ENCODE results near the gene HBP1. TPM values are rescaled to one million over a fixed set of nuclear protein-coding genes. Genes with fewer than 3 reads are reported as not detected.
A peak's percentile ranks its signal among the peaks of the same experiment; 100 is the strongest.
"Not testable (repeated sequence)": the region's sequence is repeated elsewhere in the genome, so short reads cannot be mapped to it uniquely, and the experiment has no call there.

Gene HBP1, protein sequence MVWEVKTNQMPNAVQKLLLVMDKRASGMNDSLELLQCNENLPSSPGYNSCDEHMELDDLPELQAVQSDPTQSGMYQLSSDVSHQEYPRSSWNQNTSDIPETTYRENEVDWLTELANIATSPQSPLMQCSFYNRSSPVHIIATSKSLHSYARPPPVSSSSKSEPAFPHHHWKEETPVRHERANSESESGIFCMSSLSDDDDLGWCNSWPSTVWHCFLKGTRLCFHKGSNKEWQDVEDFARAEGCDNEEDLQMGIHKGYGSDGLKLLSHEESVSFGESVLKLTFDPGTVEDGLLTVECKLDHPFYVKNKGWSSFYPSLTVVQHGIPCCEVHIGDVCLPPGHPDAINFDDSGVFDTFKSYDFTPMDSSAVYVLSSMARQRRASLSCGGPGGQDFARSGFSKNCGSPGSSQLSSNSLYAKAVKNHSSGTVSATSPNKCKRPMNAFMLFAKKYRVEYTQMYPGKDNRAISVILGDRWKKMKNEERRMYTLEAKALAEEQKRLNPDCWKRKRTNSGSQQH
- total RNA-seq, result 10 to 100 TPM; 19.4 to 19.7 TPM

- DNase-seq, result peak; percentile 95
- H3K36me3 Mint-ChIP-seq, result peaks cover 14% of the 10 kb centered on the region
- H3K27me3 Mint-ChIP-seq, result peaks cover 4% of the 10 kb centered on the region
- H3K9me3 Mint-ChIP-seq, result no peaks in the 10 kb centered on the region
- H3K27ac Mint-ChIP-seq, result peak within 1 kb of the TSS; percentile 99
- H3K4me3 Mint-ChIP-seq, result peak within 1 kb of the TSS; percentile 99
- H3K4me1 Mint-ChIP-seq, result peaks cover 25% of the 10 kb centered on the region
Observed at GRCh38 chr7:107168233-107169119, at the start of gene HBP1. Gene HBP1, plus strand, starts transcription at chr7:107169003. Its CDS starts 10,891 bp downstream, at chr7:107179894.

DNA sequence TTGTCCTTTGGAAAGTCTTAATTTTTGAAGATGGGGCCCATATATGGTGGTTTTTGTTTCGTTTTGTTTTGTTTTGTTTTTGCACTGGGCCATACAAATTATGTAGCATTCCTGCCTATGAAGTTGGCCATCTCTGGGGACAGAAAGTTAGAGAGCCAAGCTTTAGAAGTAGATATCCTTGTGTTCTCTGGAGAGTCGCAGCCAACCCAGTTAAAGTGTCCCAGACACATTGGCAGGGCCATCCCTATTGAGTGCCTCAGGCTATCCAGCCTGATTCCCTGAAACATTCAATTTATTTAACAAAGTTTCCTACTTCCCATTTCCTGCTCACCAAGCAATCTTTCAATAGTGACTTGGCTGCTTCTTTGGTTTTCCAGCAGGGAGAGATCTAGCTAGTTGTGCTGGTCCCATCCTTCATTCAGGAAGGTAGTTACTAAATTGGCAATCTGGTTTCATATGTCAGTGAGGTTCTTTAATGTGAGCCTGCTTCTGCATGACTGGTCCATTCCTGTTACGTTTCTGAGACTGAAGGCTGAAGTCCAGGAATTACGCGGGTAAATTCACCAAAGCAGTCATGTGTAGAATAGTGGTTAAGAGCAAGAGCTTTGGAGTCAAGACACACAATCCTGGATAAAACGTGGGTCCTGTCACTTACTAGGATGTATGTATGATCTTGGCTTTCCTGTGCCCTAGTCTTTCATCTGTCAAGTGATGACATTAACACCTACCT is 49.3 kb upstream of the HBP1 start:
- H3K36me3 Mint-ChIP-seq, result no peaks in the 10 kb centered on the region
- no peaks in the 10 kb centered on the region for H3K9me3 Mint-ChIP-seq
- H3K27me3 Mint-ChIP-seq, result no peaks in the 10 kb centered on the region
- peaks cover 4% of the 10 kb centered on the region for H3K4me1 Mint-ChIP-seq
- no peak overlapping the region for H3K4me3 Mint-ChIP-seq
- no peak for DNase-seq
- H3K27ac Mint-ChIP-seq, result no peak overlapping the region

DNA sequence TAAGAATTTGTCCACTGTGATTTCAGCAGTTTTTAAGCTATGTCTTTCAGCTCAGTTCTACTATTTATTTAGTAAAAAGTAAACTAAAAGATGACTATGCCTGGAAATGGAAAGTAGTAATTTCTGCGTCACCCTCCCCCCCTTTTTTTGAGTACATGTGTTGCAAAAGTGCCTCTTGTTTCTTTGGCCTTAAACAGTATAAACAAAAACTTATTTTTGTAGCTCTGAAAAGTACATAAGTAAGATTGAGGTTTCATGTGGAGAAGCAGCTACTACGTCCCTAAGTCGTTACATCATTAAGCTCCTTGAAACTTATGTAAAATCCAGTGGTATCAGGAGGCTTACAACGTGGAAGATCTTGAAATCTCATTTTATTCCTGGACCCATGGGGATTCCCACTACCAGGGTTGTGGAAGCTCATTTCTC is 46.3 kb upstream of the HBP1 start:
- DNase-seq, result no peak
- H3K9me3 Mint-ChIP-seq, result no peaks in the 10 kb centered on the region
- H3K27me3 Mint-ChIP-seq, result no peaks in the 10 kb centered on the region
- H3K36me3 Mint-ChIP-seq, result no peaks in the 10 kb centered on the region
- peaks cover 21% of the 10 kb centered on the region for H3K4me1 Mint-ChIP-seq
- H3K27ac Mint-ChIP-seq, result no peak overlapping the region
- no peak overlapping the region for H3K4me3 Mint-ChIP-seq

GRCh38 chr7:107123392-107123791 is 45.4 kb upstream of the HBP1 start:
- Mint-ChIP-seq H3K36me3 (no peaks in the 10 kb centered on the region), H3K9me3 (no peaks in the 10 kb centered on the region), H3K4me3 (no peak overlapping the region), H3K27ac (no peak overlapping the region), H3K4me1 (peaks cover 20% of the 10 kb centered on the region), H3K27me3 (no peaks in the 10 kb centered on the region)
- DNase-seq, result no peak

- Mint-ChIP-seq H3K36me3 (no peaks in the 10 kb centered on the region), H3K4me3 (peak overlapping the region; percentile 57), H3K4me1 (peaks cover 17% of the 10 kb centered on the region), H3K27me3 (no peaks in the 10 kb centered on the region), H3K9me3 (no peaks in the 10 kb centered on the region), H3K27ac (peak overlapping the region; percentile 75)
- no peak for DNase-seq
Observed at GRCh38 chr7:107125475-107125874, 43.3 kb upstream of the HBP1 start.

DNA sequence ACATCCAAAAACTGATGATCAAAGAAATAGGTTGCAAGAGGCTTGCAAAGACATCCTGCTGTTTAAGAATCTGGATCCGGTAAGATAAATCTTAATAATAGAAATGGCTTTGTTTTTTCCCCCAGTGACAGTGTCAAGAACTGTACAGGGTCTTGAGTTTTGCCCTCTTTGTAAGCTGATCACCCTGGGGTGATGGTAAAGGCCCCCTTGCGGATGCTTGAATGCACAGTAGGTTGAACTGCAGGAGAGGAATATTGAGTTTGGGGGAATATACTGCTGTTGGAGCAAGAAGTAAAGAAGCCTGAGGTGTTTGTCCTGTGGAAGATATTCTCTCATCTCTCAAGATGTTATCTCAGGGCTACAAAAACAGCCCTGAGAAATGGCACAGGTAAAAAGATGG is 40.6 kb upstream of the HBP1 start:
- no peak for DNase-seq
- no peak overlapping the region for H3K27ac Mint-ChIP-seq
- H3K4me3 Mint-ChIP-seq, result no peak overlapping the region
- peaks cover 17% of the 10 kb centered on the region for H3K4me1 Mint-ChIP-seq
- no peaks in the 10 kb centered on the region for H3K27me3 Mint-ChIP-seq
- H3K9me3 Mint-ChIP-seq, result no peaks in the 10 kb centered on the region
- no peaks in the 10 kb centered on the region for H3K36me3 Mint-ChIP-seq

DNA sequence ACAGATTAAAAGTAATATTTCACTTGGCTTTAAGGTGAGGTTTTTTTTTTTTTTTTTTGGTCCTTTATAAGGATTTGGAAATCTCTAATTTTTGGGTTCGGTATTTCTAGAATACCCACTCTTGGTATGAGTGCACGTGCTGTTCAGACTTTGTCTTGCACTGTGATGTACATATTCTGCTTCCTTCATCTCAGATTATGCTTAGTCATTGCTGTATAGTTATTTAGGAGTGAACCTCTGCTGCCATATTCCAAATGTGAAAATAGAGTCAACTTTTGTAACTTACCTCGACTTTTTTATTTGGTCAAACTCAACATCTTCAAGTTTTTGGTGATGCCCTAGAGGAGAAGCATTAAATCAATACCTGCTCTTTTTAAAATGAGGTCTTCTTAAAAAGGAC is 40.1 kb upstream of the HBP1 start:
- H3K4me1 Mint-ChIP-seq, result peaks cover 17% of the 10 kb centered on the region
- H3K9me3 Mint-ChIP-seq, result no peaks in the 10 kb centered on the region
- H3K27me3 Mint-ChIP-seq, result no peaks in the 10 kb centered on the region
- no peaks in the 10 kb centered on the region for H3K36me3 Mint-ChIP-seq
- DNase-seq, result no peak
- H3K27ac Mint-ChIP-seq, result no peak overlapping the region
- no peak overlapping the region for H3K4me3 Mint-ChIP-seq

- Mint-ChIP-seq H3K27me3 (peaks cover 2% of the 10 kb centered on the region), H3K27ac (no peak overlapping the region), H3K4me3 (no peak overlapping the region), H3K9me3 (no peaks in the 10 kb centered on the region), H3K36me3 (no peaks in the 10 kb centered on the region), H3K4me1 (peaks cover 13% of the 10 kb centered on the region)
- DNase-seq, result no peak
Observed at GRCh38 chr7:107130487-107131220, 38.1 kb upstream of the HBP1 start.

DNA sequence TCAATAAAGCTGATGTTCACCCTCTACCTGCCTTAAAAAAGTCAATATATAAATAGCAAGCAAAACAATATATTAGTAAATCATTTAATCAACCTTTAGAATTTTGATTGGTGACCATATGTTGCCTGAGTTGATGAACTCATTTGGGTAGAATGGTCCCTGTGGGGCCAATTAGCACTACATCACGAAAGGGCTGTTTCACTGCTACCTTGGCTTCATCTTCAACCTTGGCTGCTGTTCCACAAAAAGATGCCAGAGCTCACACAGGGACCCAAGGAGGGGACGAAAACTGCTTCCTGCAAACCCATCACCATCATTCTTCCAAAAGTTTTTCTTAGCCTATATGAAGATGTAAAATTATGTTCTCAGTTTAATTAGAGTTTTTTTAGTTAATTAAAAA is 35.4 kb upstream of the HBP1 start:
- Mint-ChIP-seq H3K4me3 (no peak overlapping the region), H3K36me3 (no peaks in the 10 kb centered on the region), H3K27me3 (peaks cover 4% of the 10 kb centered on the region), H3K27ac (no peak overlapping the region), H3K4me1 (no peaks in the 10 kb centered on the region), H3K9me3 (no peaks in the 10 kb centered on the region)
- DNase-seq, result no peak

GRCh38 chr7:107138696-107139420 is 29.9 kb upstream of the HBP1 start:
- no peak overlapping the region for H3K4me3 Mint-ChIP-seq
- H3K9me3 Mint-ChIP-seq, result no peaks in the 10 kb centered on the region
- no peaks in the 10 kb centered on the region for H3K36me3 Mint-ChIP-seq
- peaks cover 4% of the 10 kb centered on the region for H3K27me3 Mint-ChIP-seq
- DNase-seq, result no peak
- H3K4me1 Mint-ChIP-seq, result no peaks in the 10 kb centered on the region
- H3K27ac Mint-ChIP-seq, result no peak overlapping the region

DNA sequence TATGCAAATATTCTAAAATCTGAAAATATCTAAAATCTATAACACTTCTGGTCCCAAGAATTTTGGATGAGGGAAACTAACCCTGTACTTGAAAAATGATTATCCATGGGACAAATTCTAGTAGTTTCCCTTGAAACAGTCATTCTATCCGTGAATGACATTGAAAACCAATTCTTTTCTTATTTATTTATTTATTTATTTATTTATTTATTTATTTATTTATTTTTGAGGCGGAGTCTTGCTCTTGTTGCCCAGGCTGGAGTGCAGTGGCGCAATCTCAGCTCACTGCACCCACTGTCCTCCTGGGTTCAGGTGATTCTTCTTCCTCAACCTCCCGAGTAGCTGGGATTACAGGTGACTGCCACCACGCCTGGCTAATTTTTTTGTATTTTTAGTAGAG is 24.9 kb upstream of the HBP1 start:
- not testable (repeated sequence) for DNase-seq, H3K27me3 Mint-ChIP-seq

GRCh38 chr7:107145067-107145838 is 23.6 kb upstream of the HBP1 start:
- Mint-ChIP-seq H3K27me3 (no peaks in the 10 kb centered on the region), H3K27ac (no peak overlapping the region), H3K4me3 (no peak overlapping the region), H3K36me3 (no peaks in the 10 kb centered on the region), H3K4me1 (peaks cover 8% of the 10 kb centered on the region), H3K9me3 (no peaks in the 10 kb centered on the region)
- DNase-seq, result no peak

More for the DNA sequence above, 24.9 kb upstream of the HBP1 start:
- not testable (repeated sequence) for H3K4me3 Mint-ChIP-seq, H3K4me1 Mint-ChIP-seq, H3K27ac Mint-ChIP-seq, H3K9me3 Mint-ChIP-seq, H3K36me3 Mint-ChIP-seq

Data from activated naive CD8-positive, alpha-beta T cell treated with anti-CD3 and anti-CD28 coated beads for 36 hours (primary cell).